Stimulated activated CD8-positive, alpha-beta memory T cell treated with anti-CD3 and anti-CD28 coated beads, Interleukin-2, amount 100 ng/mL, for 48 hours (primary cell): ENCODE data around the gene HELZ.

Source experiments
- DNase-seq, 2 donors: peaks; one replicate each; pipeline ENCODE4 v3.0.0-alpha.2; 2020; ENCODE audit warnings: low read depth in 2 of 2

HELZ gene

GRCh38 chr17:67186782-67187181, 58.2 kb downstream of the HELZ start:
- DNase-seq = no peak

GRCh38 chr17:67183531-67183930, 61.5 kb downstream of the HELZ start:
- no peak for DNase-seq

GRCh38 chr17:67181825-67182224, 63.2 kb downstream of the HELZ start:
- no peak for DNase-seq

- no peak for DNase-seq
Measured at GRCh38 chr17:67180275-67180674, 64.7 kb downstream of the HELZ start.

- DNase-seq = no peak
Measured at GRCh38 chr17:67178555-67178954, 66.4 kb downstream of the HELZ start.

- DNase-seq = no peak
Measured at GRCh38 chr17:67177732-67178131, 67.3 kb downstream of the HELZ start.

GRCh38 chr17:67174190-67174589, 70.8 kb downstream of the HELZ start:
- no peak for DNase-seq

- DNase-seq = no peak
Measured at GRCh38 chr17:67171560-67171959, 73.4 kb downstream of the HELZ start.

- no peak for DNase-seq
Measured at GRCh38 chr17:67168496-67168895, 76.5 kb downstream of the HELZ start.

- DNase-seq = no peak
Measured at GRCh38 chr17:67165201-67165600, 79.8 kb downstream of the HELZ start.

- DNase-seq = no peak
Measured at GRCh38 chr17:67164302-67164701, 80.7 kb downstream of the HELZ start.

GRCh38 chr17:67162771-67163170, 82.2 kb downstream of the HELZ start:
- DNase-seq = no peak

- no peak for DNase-seq
Measured at GRCh38 chr17:67161573-67161972, 83.4 kb downstream of the HELZ start.

- no peak for DNase-seq
Measured at GRCh38 chr17:67160791-67161190, 84.2 kb downstream of the HELZ start.

- DNase-seq = no peak
Measured at GRCh38 chr17:67157732-67158639, 87.0 kb downstream of the HELZ start.

- DNase-seq = peak in 1 of 2 donors; percentile 0
Measured at GRCh38 chr17:67156269-67157199, 88.5 kb downstream of the HELZ start.

- no peak for DNase-seq
Measured at GRCh38 chr17:67152824-67153223, 92.2 kb downstream of the HELZ start.

- DNase-seq = no peak
Measured at GRCh38 chr17:67151717-67152116, 93.3 kb downstream of the HELZ start.

GRCh38 chr17:67150826-67151225, 94.2 kb downstream of the HELZ start:
- no peak for DNase-seq

- DNase-seq = no peak
Measured at GRCh38 chr17:67148352-67148751, 96.6 kb downstream of the HELZ start.

- DNase-seq = no peak
Measured at GRCh38 chr17:67145183-67145805, 99.7 kb downstream of the HELZ start.

- no peak for DNase-seq
Measured at GRCh38 chr17:67143318-67143717, 101.7 kb downstream of the HELZ start.
